Inflammatory macrophage treated with lipopolysaccharide for 4 hours (primary cell): Measurements from ENCODE around the gene RPTOR.
"Not testable (repeated sequence)": the region's sequence is repeated elsewhere in the genome, so short reads cannot be mapped to it uniquely, and the experiment has no call there.

ENCODE experiments used
- DNase-seq: peaks from one replicate; pipeline ENCODE4 v3.0.0-alpha.2; 2020

RPTOR gene, protein sequence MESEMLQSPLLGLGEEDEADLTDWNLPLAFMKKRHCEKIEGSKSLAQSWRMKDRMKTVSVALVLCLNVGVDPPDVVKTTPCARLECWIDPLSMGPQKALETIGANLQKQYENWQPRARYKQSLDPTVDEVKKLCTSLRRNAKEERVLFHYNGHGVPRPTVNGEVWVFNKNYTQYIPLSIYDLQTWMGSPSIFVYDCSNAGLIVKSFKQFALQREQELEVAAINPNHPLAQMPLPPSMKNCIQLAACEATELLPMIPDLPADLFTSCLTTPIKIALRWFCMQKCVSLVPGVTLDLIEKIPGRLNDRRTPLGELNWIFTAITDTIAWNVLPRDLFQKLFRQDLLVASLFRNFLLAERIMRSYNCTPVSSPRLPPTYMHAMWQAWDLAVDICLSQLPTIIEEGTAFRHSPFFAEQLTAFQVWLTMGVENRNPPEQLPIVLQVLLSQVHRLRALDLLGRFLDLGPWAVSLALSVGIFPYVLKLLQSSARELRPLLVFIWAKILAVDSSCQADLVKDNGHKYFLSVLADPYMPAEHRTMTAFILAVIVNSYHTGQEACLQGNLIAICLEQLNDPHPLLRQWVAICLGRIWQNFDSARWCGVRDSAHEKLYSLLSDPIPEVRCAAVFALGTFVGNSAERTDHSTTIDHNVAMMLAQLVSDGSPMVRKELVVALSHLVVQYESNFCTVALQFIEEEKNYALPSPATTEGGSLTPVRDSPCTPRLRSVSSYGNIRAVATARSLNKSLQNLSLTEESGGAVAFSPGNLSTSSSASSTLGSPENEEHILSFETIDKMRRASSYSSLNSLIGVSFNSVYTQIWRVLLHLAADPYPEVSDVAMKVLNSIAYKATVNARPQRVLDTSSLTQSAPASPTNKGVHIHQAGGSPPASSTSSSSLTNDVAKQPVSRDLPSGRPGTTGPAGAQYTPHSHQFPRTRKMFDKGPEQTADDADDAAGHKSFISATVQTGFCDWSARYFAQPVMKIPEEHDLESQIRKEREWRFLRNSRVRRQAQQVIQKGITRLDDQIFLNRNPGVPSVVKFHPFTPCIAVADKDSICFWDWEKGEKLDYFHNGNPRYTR (N-terminal part only)

DNA sequence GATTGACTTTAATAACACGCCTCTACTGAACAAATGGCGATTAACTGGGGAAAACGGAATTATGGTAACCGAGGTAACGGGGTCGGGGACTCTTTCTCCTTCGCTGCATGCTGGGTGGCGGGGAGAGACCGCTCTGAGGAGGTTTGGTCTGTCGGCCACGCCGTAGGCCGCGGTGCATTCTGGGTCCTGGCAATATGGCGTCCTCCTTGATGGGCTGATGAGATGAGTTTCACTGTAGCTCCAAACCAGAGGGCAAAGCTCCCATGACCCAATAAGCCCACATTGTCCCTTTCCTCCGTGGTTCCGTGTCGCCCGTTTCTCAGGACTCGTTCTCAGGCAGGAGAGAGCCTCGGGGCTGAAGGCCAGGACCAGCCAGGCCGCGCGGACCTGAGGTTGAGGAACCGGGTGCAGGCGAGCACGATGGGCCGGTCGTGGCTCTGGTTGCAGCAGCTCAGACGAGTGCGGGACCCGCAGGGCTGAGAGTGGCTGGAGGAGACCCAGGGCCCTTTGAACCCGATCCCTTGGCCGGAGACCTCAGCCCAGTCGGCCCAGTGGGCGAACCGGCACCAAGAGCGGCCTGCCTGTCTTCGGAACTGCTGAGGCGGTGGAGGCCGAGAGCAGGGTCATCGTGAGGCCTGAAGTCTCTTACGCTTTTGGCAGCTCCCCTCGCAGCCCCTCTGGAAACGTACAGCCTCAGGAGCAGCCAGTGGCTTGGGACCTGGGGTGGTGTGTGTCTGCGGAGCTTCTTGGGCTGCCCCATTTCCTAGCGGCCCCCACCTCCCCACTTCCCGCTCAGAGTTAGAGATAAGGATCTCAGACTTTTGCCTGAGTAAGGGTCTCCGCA lies at the start of gene RPTOR:
Gene RPTOR, plus strand, starts transcription at position 184 of the 844 bp plus-strand sequence. CDS start 792 bp downstream, outside the sequence.
- DNase-seq = peak; percentile 83

DNA sequence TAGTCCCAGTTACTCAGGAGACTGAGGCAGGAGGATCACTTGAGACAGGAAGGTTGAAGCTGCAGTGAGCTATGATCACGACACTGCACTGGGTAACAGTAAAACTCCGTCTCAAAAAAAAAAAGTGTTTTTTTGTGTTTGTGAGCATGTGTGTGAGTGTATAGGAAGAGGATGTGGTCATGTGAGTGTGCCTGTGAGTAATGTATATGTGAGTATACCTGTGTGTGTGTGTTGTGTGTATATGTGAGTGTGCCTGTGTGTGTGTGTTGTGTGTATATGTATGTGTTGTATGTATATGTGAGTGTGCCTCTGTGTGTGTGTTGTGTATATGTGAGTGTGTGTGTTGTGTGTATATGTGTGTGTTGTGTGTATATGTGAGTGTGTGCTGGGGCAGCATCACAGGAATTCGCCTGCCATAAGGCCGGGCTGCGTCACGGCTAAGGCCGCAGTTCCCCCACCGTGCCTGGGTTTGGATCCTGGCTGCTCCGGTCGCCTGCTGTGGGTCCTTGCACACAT lies 46.9 kb upstream of the RPTOR start:
- DNase-seq = no peak

DNA sequence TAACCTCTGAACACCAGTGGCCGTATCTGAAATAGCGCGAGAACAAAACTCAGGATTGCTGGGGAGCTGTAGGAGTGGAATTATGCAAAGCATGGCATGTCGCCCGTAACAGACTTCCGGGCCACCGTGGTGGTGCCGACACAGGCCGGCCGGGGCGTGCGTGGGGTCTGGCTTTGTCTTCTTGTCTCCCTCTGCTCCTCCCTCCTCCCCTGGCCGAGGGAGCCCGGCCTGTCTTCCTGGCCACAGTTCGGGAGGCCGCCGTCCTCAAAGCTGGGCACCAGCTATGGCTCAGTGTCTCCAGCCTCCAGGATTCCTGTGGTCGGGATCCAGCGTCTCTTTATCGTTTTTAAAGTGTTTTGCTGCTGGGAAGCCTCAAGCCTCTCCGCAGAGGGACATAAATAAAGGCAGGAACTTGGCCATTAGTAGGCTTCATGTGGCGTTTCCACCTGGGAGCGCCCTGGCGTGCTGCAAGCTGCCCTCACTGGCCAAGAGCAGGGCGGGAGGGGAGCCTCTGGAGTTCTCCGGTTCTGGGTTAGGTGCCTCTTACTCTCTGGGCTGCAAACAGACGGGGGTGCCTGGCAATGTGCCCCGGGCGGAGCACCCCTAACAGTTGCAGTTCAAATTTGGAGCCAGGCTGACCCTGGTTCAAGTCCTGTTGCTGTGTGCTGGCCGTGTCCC lies 46.3 kb upstream of the RPTOR start:
- DNase-seq = no peak

DNA sequence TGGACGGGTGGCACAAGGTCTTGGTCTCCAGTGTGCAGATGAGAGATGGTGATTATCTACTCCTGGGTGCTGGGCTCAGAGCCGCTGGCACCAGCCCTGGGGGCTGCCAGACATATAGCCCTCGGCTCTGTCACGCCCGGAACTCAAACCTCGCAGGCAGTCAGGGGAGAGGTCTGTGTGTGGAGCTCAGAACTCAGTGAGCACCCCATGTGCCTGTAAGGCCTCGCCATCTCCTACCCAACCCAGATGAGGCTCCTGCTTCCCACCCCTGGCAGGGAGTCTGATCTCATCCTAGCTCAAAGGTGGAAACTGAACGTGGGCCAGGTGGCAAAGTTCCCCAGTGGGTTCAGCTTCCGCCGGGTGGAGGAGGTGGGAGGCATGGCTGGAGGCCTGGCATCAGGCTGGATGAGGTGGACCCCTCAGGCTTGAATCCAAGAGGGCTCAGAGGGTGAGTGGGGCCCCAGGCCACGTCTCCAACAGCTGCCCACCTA lies 45.7 kb upstream of the RPTOR start:
- DNase-seq = no peak

DNA sequence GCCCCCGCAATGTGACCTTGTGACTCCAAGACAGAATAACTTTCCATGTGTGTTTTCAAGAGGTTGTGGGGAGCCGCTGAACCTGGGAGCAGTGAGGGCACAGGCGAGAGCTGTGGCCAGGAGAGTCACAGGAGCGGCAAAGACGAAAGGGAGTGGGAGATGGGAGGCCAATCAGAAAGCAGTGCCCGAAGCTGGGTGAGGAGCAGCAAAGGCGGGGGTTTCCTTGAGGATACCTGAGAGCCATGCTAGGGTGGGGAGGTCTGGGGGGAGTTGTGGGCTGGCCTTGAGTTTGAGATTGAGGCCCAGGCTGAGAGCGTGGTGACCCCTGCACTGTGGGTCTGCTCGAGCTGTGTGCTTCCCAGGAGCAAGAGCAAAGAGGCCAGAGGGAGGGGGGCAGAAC lies 45.1 kb upstream of the RPTOR start:
- no peak for DNase-seq

DNA sequence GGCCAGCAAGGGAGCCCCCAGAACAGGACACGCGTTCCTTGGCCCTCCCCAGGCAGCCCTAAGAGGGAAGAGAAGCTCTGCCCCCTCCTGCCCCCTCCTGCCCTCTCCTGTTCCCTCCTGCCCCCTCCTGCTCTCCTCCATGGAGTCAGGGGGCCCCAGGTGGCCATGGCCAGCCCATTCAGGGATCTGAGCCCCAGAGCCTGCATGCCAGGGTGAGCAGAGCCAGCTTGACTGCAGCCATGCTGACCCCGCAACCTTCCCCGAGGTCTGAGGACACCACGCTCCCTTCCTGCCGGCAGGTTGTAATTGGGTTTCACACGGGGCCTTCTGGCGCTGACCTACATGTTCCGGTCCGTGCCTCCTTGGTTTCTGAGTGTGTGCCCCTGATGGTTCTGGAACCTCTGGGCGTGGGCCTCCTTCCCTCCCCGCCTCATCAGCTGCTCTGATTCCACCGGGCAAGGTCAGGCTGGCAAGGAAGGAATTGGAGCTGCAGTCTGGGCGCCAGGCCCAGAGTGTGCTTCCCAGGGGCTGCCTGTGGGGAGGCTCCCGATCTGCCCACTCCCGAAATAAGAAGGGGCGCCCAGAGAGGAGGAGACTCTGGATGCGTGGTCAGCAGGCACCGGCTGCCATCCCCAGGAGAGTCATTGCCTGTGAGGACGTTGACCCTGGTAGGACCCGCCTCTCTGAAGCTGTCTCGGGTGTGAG lies 44.5 kb upstream of the RPTOR start:
- no peak for DNase-seq

DNA sequence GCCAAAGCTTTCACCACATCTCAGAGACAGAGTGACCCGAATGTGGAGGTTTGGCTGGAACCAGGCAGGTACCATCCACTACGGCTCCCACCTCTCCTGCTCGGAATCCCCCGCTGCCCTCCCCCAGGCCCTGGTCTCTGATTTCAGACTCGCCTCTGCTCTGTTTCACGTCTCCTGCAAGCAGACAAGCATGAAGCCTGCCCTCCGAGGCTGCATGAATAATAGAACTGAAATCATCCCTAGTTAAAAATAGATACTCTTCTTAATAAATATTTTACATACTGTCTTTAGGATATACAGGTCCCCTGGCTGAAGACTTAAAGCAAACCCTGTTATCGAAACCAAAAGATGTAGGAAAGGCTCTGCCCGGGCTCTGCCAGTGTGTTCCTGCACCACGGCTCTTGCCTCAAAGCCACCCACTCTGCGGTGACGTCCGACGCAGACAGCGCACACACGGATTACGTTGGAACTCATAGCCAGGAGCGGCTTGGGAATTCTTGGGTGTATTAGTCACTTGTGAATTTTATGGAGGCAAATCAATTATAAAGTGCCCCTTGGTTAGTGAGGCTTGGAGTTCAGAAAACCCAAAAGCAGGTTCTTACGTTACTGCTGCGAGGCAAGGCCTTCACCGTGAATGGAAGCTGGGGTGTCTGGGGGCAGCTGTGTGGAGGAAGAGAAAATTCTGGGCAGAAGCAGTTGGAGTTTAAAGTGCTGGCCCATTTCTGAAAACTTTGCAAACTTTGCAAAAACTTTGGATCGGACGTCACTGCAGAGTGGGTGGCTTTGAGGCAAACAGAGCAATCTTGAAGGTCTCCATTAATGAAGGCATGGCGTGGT lies 42.7 kb upstream of the RPTOR start:
- no peak for DNase-seq

DNA sequence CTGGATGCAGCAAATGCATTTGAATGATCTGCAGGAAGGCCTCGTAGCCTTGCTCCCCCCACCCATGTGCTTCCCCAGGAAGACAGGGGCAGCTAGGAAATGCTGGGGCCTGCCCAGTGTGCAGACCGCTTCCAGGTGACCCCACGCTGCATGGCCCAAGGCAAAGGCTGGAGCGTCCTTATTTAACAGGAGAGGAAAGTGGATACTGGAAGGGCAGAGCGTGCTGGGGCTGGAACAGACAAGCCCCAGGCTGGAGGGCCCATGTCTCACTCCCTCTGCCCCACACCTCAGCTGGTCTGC lies 42.1 kb upstream of the RPTOR start:
- no peak for DNase-seq

DNA sequence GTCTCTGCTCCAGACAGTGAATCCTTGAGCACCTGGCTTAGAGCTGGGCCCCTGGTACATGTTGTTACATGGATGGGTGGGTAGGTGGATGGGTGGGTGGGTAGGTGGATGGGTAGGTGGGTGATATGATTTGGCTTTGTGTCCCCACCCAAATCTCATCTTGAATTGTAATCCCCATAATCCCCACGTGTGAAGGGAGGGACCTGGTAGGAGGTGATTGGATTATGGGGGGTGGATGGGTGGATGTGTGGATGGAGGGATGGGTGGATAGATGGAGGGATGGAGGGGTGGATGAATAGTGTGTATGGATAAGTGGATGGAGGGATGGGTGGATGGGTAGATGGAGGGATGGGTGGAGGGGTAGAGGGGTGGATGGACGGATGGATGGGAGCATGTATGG lies 41.6 kb upstream of the RPTOR start:
- DNase-seq = no peak

DNA sequence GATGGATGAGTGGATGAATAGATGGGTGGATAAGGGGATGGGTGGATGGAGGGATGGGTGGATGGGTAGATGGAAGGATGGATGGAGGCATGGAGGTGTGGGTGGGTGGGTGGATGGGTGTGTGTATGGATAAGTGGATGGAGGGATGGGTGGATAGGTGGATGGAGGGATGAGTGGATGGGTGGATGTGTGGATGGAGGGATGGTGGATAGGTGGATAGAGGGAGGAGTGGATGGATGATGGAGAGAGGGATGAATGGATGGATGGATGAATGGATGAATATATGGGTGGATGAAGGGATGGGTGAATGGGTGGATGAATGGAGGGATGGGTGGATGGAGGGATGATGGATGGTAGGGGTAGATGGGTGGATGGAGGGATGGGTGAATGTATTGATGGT lies 40.7 kb upstream of the RPTOR start:
- DNase-seq = no peak

DNA sequence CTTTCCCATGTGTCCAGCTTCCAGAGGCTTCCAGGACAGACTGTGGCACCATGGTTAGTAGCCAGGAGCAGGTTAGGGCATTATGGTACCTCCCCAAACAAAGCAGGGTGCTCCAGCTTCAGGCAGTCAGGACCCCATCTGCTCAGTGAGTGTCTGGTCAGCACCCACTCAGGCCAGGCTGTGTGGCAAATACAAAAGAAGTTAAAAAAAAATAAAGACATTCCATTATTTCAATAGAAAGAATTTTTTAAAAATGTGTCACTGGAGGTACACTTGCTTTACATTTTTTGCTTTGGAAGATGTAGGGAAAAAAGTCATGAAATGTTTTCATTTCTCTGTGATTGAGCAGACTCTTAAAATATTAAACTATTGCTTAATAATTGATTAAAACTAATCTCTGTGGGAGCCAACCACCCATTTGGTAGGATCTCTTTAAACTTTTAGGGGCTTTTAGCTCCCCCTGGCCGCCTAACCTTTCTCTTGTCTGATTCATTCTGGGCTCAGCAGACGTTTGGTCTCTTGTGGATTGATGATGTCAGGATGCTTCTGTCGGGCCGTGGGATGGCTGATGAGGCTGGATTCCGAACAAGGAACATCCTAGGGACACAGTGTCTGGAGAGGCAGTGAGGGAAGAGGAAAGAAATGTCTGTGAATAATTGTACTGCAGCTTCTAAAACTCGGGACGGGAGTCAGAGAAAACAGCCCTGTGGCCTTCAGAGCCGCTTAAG lies 39.8 kb upstream of the RPTOR start:
- no peak for DNase-seq

DNA sequence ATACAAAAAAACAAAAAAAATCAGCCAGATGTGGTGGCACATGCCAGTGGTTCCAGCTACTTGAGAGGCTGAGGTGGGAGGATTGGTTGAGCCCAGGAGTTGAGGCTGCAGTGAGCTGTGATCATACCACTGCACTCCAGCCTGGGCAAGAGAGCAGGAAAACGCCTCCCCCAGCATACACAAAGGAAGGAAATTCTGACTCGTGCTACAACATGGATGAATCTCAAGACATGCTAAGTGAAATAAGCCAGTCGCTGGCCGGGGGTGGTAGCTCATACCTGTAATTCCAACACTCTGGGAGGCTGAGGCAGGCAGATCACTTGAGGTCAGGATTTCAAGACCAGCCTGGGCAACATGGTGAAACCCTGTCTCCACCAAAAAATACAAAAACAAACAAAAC lies 37.5 kb upstream of the RPTOR start:
- DNase-seq = not testable (repeated sequence)

DNA sequence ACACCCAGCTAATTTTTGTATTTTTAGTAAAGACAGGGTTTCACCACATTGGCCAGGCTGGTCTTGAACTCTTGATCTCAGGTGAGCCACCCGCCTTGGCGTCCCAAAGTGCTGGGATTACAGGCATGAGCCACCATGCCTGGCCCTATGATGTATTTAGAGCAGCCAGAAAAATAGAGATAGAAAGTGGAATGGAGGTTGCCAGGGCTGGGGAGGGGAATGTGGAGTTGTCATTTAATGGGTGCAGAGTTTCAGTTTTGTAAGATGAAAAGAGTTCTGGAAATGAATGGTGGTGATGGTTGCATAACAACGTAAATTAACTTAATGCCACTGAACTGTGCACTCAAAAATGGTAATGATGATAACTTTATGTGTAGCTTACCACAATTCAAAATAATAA lies 36.7 kb upstream of the RPTOR start:
- DNase-seq = no peak

DNA sequence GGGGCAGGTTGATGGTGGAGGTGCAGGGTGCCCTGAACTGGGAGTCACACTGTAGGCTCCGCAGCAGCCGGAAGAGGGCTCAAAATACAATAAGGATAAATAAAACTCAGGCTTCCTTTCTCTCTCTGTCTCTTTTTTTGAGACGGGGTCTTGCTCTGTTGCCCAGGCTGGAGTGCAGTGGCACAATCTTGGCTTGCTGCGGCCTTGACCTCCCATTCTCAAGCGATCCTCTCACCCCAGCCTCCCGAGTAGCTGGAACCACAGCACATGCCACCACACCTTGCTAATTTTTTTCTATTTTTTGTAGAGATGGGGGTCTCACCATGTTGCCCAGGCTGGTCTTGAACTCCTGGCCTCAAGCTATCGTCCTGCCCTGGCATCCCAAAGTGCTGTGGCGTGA lies 35.3 kb upstream of the RPTOR start:
- no peak for DNase-seq

DNA sequence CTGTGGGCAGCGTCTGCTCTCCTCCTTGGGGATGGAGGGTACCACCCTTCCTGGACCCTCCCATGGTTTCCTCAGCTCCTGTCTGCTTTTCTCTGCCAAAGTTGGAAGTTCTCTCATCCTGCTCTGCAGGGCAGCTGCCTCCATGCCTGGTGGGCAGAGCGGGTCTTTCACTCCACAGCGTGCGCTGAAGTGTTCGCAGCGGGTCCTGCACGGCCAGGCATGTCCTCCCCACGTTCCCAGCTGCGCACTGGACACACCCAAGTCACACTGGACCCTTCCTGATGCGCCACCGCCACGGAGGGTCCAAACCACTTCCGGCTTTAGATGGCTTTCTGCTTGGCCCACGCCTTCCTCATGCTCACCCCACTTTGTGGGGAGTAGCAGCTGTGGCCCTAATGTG lies 34.5 kb upstream of the RPTOR start:
- DNase-seq = no peak

DNA sequence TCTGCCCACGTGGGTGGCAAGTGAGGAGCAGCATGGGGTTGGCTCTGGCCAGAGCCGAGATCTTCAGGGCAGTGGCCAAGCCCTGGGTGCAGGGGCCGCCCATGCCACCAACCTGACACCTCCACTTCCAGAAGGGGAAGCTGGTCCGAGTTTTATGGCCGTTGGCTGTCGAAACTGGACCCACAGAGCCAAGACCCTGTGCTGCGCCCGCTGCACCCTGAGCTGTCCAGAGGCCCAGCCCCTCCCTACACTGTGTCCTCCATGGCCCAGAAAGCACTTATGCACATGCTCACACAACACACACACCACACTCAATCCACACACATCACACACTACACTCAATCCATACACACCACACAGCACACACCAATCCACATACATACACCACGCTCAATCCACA lies 33.9 kb upstream of the RPTOR start:
- no peak for DNase-seq

DNA sequence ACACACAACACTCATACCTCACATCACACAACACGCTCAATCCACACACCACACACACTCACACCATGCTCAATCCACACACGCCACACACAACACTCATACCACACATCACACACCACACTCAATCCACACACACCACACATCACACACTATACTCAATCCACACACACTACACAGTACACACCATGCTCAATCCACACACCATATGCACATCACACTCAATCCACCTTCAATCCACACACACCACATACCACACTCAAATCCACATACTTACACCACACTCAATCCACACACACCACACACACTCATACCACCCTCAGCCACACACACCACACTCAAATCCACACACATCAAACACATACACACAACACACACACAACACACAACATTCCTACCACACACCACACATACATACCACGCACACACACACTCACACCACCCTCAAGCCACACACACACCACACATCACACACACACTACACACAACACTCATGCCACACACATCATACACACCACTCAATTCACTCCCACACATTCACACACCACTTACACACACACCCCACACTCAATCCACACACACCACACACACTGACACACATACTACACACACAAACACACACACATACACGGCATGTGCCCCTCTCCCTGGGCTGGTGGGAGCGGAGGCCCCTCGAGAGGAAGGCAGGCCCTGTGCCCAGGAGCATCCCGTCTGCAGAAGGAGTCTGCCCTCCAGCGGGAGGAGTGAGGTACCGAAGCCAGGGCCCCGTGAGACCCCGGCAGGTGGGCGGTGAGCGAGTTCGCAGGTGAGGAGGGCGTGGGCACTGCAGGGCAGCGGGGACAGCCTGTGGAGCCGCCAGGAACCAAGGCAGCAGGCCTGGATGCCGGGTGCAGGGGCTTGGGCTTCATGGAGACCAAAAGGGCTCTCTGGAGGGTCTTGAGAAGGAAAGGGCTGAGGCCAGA lies 33.1 kb upstream of the RPTOR start:
- DNase-seq = no peak

DNA sequence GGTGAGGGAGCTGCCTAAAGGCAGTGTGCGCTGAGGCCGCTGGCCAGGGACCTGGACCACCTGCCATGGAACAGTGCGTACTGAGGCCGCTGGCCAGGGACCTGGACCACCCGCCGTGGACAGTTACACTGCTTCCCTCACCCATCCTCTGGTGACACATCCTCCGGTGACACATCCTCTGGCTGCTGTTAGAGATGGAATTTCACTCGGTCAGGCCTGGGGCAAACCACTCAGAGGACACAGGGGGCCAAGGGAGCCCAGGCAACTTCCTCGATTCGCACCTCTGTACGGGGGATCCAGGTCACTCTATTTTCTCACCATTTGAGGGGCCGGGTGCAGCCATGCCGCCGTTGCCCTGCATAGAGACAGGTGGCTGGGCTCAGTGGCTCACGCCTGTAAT lies 32.4 kb upstream of the RPTOR start:
- DNase-seq = no peak
